DOHH2 (cell line): ENCODE data around the gene ARHGEF9.

Source experiments
- CTCF ChIP-seq: fragments of 200-600 bp; sonication (generic); IDR thresholded peaks from one replicate; pipeline ENCODE4 v1.5.1; 2014; ENCODE audit warnings: antibody characterized with exemption, mild to moderate bottlenecking, low read depth, low read length; ENCODE audit not compliant: poor library complexity, severe bottlenecking
- EZH2phosphoT487 ChIP-seq: fragments of 200-600 bp; sonication (generic); IDR thresholded peaks from 2 replicates; pipeline ENCODE4 v1.6.1; 2017; ENCODE audit warnings: borderline replicate concordance, mild to moderate bottlenecking, antibody characterized with exemption, low read length, moderate library complexity, mixed read lengths

GRCh38 chrX:63652086-63652765 is 132.8 kb downstream of the ARHGEF9 start:
- no peak for TF ChIP-seq CTCF
- no peak for TF ChIP-seq EZH2phosphoT487
